T-helper 2 cell treated with Interferon-gamma antibody and Interleukin-4, amounts not matched to agents 5 μg/mL and 100 μg/mL, for 36 hours (primary cell): ENCODE results near the gene PPFIBP2.

ENCODE experiments used
- DNase-seq: peaks from one replicate; pipeline ENCODE4 v3.0.0; 2021; ENCODE audit warnings: low spot score
- H3K27ac Mint-ChIP-seq: one replicate; pipeline ENCODE4 v1.8.0; 2021; ENCODE audit warnings: mild to moderate bottlenecking, mixed read lengths
- H3K27me3 Mint-ChIP-seq: one replicate; pipeline ENCODE4 v1.8.0; 2021; ENCODE audit warnings: low read depth, mixed read lengths
- H3K36me3 Mint-ChIP-seq: one replicate; pipeline ENCODE4 v1.8.0; 2021; ENCODE audit warnings: low read depth, mixed read lengths
- H3K4me1 Mint-ChIP-seq: one replicate; pipeline ENCODE4 v1.8.0; 2021; ENCODE audit warnings: low read depth, mixed read lengths
- H3K4me3 Mint-ChIP-seq: one replicate; pipeline ENCODE4 v1.8.0; 2022; ENCODE audit warnings: mild to moderate bottlenecking, moderate library complexity, mixed read lengths
- H3K9me3 Mint-ChIP-seq: one replicate; pipeline ENCODE4 v1.8.0; 2021; ENCODE audit warnings: mixed read lengths

Gene PPFIBP2

DNA sequence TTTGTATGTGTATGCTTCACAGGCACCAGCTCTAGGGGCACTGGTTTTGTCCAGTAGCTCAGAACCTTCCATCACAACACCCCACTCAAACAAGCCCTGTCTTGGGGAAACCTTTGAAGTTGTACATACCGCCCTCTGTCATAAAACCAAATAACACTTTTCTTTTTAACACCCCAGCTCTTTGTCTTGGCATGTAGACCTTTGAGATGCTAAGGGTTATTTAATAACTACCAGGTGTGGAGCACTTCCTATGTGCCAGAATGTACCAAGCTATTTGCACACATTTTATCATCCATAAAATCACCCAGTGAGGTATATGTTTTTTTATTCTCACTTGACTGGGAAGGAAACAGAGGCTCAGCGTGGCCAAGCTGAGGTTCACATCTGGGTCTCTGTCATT is 108.9 kb downstream of the PPFIBP2 start:
- no peaks in the 10 kb centered on the region for H3K9me3 Mint-ChIP-seq
- no peak overlapping the region for H3K27ac Mint-ChIP-seq
- H3K4me3 Mint-ChIP-seq: no peak overlapping the region
- no peaks in the 10 kb centered on the region for H3K36me3 Mint-ChIP-seq
- no peaks in the 10 kb centered on the region for H3K27me3 Mint-ChIP-seq
- DNase-seq: no peak
- no peaks in the 10 kb centered on the region for H3K4me1 Mint-ChIP-seq

DNA sequence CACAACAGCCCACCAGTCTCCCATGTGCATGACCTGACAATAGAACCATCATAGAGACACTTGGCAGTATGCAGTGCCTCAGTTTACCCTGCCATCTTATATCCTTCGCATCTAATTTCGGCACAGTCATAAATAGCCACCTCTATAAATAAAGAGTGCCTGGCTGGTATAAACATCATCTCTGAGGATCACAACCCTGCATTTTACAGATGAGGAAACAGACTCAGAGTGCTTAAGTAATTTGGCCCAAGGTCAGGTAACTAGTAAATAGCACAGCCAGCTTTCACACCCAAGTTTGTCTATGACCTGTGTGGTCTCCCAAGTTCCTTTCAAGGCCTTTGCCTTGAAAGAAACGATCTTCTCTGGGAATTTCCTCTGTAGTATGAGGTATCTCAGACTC is 114.9 kb downstream of the PPFIBP2 start:
- DNase-seq: no peak
- no peaks in the 10 kb centered on the region for H3K9me3 Mint-ChIP-seq
- no peak overlapping the region for H3K27ac Mint-ChIP-seq
- no peaks in the 10 kb centered on the region for H3K4me1 Mint-ChIP-seq
- no peaks in the 10 kb centered on the region for H3K27me3 Mint-ChIP-seq
- H3K36me3 Mint-ChIP-seq: no peaks in the 10 kb centered on the region
- H3K4me3 Mint-ChIP-seq: no peak overlapping the region

DNA sequence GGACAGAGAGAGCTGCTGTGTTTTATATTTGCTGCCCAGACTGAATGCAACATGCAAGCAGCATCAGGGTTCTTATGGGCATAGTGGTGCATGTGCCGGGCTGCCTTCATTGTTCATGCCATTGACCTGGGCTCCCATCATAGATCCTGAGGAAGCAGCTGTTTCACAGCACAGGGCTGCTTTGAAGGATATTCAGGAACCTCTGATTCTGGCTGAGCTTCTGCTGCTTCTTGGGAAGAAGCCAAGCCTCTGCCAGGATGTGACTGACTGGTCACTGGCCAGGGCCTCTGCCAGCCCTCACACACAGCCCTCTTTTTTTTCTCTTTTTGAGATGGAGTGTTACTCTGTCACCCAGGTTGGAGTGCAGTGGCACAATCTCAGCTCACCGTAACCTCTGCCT is 116.2 kb downstream of the PPFIBP2 start:
- DNase-seq: no peak
- Mint-ChIP-seq H3K27ac (no peak overlapping the region), H3K4me1 (no peaks in the 10 kb centered on the region), H3K9me3 (no peaks in the 10 kb centered on the region), H3K36me3 (no peaks in the 10 kb centered on the region), H3K4me3 (no peak overlapping the region), H3K27me3 (no peaks in the 10 kb centered on the region)

DNA sequence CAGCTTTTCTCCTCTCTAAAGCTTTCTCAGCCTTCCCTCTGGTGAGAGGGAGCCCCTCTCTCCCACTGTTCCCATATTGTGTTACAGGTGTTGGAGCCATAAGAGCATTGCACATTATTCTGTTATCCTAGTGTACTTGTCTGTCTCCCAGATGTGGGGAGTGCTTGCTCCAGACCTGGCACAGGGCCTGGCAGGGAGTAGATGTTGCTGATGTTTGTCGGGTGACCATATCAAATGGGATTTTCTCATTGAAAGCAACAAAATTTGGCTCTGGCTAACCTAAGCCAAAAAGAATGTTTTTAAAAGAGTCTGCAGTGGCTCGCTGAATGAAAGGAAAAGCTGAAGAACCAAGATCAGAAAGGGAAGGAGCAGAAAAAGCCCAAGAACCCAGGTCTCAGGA is 118.4 kb downstream of the PPFIBP2 start:
- DNase-seq: no peak
- H3K27ac Mint-ChIP-seq: no peak overlapping the region
- H3K9me3 Mint-ChIP-seq: no peaks in the 10 kb centered on the region
- no peak overlapping the region for H3K4me3 Mint-ChIP-seq
- H3K36me3 Mint-ChIP-seq: no peaks in the 10 kb centered on the region
- H3K4me1 Mint-ChIP-seq: no peaks in the 10 kb centered on the region
- H3K27me3 Mint-ChIP-seq: no peaks in the 10 kb centered on the region

DNA sequence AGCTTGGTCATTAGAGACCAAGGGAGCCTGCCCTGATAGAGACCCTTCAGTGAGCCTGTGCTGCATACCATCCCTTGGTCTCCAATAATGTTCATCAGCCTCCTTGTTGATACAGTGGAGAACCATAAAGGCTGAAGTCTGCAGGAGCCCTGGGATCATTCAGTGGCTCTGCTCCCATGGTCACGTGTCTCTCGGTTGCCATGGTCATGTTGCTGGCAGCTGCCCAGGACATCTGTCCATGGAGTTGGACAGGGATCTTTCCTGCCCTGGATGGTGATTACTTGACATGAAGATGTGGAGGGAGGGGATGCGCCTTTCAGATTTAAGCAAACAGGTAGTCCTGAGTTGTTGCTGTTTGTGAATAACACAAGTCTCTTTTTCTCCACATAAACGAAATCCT is 121.3 kb downstream of the PPFIBP2 start:
- H3K36me3 Mint-ChIP-seq: no peaks in the 10 kb centered on the region

DNA sequence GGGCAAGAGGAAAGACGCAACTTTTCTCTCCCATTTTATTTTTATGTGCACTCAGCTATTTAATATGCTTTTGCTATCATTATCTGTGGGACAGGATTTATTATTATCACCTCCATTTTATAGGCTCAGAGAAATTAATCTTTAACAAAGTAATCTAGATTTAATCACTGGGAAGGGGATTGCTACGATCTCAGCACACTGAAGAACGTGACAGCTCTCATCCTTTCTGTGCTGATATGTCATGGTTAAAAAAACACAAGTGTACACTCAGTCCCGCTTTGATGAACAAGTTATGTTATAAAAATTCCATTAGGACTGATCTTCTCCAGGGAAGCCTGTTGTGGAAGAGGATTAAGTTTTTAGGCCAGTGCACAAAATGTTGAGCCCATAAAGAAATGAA is 121.9 kb downstream of the PPFIBP2 start:
- Mint-ChIP-seq H3K4me3 (no peak overlapping the region), H3K27me3 (no peaks in the 10 kb centered on the region), H3K9me3 (no peaks in the 10 kb centered on the region), H3K27ac (no peak overlapping the region), H3K4me1 (no peaks in the 10 kb centered on the region), H3K36me3 (no peaks in the 10 kb centered on the region)
- DNase-seq: no peak

More for the DNA sequence above, 121.3 kb downstream of the PPFIBP2 start:
- no peak for DNase-seq
- no peaks in the 10 kb centered on the region for H3K27me3 Mint-ChIP-seq
- H3K27ac Mint-ChIP-seq: no peak overlapping the region
- H3K4me1 Mint-ChIP-seq: no peaks in the 10 kb centered on the region
- no peaks in the 10 kb centered on the region for H3K9me3 Mint-ChIP-seq
- no peak overlapping the region for H3K4me3 Mint-ChIP-seq

DNA sequence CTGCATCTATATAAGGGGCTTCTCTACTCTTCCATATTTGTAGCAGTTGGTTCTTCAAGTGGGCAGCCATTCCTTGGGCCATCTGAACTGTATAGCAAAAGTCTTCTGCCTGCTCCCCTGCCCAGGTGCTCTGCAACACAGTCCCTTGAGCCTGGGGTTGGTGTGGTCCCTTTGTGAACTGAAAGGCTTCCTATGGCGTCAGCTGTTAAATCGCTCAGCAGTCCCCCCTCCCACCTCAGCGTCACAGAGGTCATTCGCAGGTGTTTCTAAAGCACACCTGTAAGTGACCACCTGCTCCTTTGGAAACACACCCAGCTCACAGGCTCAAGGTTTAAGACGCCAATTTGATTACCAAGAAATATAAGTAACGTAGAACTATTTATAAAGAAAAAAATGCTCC is 122.6 kb downstream of the PPFIBP2 start:
- no peak overlapping the region for H3K4me3 Mint-ChIP-seq
- H3K27ac Mint-ChIP-seq: no peak overlapping the region

DNA sequence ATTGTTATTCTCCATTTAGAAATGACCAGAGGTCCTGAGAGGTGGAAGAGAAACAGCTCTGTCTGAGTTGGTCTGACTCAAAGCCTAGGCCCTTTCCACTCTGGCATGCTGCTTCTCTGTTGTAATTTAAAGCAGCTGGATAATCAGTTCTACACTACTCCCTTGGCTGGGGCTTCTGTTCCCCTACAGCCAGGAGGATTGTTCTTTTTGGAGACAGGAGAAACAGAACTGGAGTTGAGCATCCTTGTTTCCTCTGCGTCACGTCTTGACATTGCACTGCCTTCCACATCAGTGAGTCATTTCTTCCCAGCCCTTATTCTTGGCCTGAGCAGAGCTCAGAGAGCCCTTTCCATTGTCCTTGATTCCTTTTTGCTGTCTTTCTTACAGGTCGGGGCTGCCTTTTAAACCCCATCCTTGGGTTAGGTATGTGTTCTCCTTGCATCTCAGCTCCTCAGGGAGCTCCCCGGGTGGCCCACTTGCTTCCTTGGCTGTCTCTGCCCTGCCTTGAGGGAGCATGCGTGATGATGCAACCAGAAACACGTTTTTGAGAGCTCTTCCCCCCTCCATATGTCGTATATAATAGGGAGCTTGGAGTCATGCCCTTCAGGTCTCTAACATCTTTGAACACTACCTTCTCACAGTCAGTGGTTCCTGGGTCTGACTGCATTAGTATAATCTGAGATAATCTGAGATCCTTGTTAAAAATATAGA is 123.8 kb downstream of the PPFIBP2 start:
- Mint-ChIP-seq H3K9me3 (no peaks in the 10 kb centered on the region), H3K27me3 (no peaks in the 10 kb centered on the region), H3K4me1 (no peaks in the 10 kb centered on the region), H3K27ac (no peak overlapping the region), H3K36me3 (no peaks in the 10 kb centered on the region), H3K4me3 (no peak overlapping the region)
- no peak for DNase-seq

More for the DNA sequence above, 122.6 kb downstream of the PPFIBP2 start:
- Mint-ChIP-seq H3K36me3 (no peaks in the 10 kb centered on the region), H3K9me3 (no peaks in the 10 kb centered on the region), H3K4me1 (no peaks in the 10 kb centered on the region), H3K27me3 (no peaks in the 10 kb centered on the region)
- no peak for DNase-seq

DNA sequence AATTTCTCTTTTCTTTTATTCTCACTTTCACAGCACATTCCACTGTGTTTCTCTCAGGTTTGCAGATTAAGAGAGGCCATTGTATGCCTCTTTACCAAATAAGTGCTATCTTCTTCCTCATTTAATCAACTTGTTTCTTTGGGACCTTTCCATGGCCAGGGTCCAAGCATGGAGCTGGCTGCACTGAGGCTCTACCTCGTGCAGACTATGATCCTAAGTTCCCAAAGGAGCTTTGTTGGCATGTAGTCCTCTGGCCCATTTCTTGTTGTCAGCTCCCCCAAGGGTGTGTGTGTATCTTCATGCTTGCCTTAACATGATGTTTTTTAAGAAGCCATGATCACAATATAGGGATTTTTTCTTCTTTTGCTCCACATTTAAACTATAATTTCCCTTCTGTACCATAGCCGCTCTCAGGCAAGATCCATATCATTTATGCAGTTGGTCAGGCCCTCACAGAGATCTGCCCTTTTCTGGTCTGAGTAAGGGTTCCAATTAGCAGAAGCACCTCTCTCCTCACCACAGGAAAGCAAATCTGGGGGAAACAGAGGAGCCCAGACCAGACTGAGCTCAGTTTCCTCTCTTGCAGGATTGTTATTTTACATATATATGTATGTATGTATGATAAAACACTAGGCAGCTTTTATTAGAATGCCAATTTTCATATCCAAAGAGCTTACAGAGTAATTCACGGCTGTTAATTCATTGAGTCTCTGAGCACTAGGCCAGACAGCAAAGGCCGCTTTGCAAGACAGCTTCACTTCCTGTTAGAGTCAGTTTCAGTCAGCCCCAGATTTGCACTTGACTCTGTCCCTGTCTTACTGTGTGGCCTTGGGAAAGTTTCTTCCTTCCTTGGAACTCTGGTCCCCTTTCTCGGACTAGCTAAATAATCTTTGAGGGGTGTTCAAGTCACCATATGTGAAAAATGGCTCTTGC is 125.2 kb downstream of the PPFIBP2 start:
- H3K9me3 Mint-ChIP-seq: no peaks in the 10 kb centered on the region
- H3K4me1 Mint-ChIP-seq: no peaks in the 10 kb centered on the region
- H3K27ac Mint-ChIP-seq: no peak overlapping the region
- no peak overlapping the region for H3K4me3 Mint-ChIP-seq
- no peaks in the 10 kb centered on the region for H3K36me3 Mint-ChIP-seq
- no peaks in the 10 kb centered on the region for H3K27me3 Mint-ChIP-seq
- no peak for DNase-seq

DNA sequence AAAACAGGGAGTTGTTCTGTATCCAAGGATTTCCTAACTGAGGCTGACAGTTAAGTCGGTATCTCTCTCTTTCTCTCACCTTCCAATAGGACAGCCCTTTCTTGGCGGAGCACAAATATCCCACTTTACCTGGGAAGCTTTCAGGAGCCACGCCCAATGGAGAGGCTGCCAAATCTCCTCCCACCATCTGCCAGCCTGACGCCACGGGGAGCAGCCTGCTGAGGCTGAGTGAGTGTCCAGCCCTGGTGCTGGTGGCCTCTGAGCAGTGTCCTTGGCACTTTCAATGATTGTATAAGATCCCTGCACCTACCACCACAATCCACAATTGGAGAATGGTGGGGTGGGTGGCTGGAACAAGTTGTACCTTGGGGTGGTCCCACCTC is 125.8 kb downstream of the PPFIBP2 start:
- Mint-ChIP-seq H3K27me3 (no peaks in the 10 kb centered on the region), H3K4me3 (no peak overlapping the region), H3K36me3 (no peaks in the 10 kb centered on the region), H3K9me3 (no peaks in the 10 kb centered on the region), H3K4me1 (no peaks in the 10 kb centered on the region), H3K27ac (no peak overlapping the region)
- no peak for DNase-seq

DNA sequence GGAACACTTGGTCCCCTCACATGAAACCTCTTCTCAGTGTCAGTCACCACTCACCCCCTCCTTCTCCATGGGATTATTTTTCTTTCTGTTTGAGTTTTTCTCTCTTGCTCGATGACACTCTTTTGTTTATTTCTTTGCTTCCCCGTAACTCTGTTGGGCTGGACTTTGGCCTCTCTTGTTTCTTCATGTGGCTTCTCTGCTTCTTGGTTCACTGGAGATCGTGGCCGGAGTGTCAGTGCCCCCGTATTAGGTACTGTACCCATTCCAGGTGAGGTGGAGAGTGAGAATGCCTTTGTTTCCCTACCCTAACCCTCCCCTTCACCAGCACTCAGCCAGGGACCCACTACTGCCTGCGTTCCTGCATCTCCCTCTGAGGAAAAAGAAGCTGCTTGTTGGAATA is 127.0 kb downstream of the PPFIBP2 start:
- H3K27me3 Mint-ChIP-seq: no peaks in the 10 kb centered on the region
- no peaks in the 10 kb centered on the region for H3K4me1 Mint-ChIP-seq
- no peak overlapping the region for H3K4me3 Mint-ChIP-seq
- no peak overlapping the region for H3K27ac Mint-ChIP-seq
- H3K9me3 Mint-ChIP-seq: no peaks in the 10 kb centered on the region
- H3K36me3 Mint-ChIP-seq: no peaks in the 10 kb centered on the region
- no peak for DNase-seq

DNA sequence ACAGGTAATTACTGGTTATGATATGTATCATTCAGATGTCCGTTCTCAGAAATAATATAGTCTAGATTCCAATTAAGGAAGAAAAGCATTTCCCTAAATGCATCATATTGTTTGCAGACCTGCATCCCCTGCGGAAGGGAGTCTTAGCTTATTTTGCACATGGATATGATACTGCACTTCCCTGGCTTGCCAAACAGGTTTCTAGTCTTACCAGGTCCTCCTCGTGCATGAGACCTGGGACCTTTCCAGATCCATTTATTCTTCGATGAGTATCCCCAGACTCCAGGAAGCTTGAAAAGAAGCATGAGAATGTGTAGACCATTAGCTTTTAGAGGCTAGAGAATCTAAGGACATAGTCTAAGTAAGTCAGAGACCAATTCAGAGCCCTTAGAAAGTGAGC is 128.9 kb downstream of the PPFIBP2 start:
- Mint-ChIP-seq H3K9me3 (no peaks in the 10 kb centered on the region), H3K4me1 (no peaks in the 10 kb centered on the region), H3K4me3 (no peak overlapping the region), H3K36me3 (no peaks in the 10 kb centered on the region), H3K27me3 (no peaks in the 10 kb centered on the region), H3K27ac (no peak overlapping the region)
- DNase-seq: no peak

DNA sequence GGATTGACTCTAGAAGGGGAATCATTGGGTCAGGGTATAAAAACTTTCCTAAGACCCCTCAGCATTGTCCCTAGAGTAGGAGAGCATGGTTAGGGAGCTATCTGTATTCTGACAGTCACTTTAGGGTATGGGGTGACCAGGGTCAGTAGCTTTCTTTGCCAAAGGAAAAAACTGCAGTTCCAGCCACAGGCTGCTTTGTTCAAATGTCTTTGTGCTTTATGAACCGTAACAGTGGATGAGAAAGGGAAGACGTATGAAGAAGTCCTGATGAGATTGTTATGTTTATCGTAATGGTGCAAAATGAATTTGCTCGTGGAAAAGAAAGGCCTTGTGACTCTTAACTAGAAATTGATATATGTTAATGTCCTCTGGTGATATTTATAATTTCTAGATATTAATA is 129.5 kb downstream of the PPFIBP2 start:
- H3K27ac Mint-ChIP-seq: no peak overlapping the region
- H3K9me3 Mint-ChIP-seq: no peaks in the 10 kb centered on the region
- H3K4me1 Mint-ChIP-seq: no peaks in the 10 kb centered on the region
- no peaks in the 10 kb centered on the region for H3K36me3 Mint-ChIP-seq
- no peak for DNase-seq
- no peak overlapping the region for H3K4me3 Mint-ChIP-seq
- H3K27me3 Mint-ChIP-seq: no peaks in the 10 kb centered on the region

DNA sequence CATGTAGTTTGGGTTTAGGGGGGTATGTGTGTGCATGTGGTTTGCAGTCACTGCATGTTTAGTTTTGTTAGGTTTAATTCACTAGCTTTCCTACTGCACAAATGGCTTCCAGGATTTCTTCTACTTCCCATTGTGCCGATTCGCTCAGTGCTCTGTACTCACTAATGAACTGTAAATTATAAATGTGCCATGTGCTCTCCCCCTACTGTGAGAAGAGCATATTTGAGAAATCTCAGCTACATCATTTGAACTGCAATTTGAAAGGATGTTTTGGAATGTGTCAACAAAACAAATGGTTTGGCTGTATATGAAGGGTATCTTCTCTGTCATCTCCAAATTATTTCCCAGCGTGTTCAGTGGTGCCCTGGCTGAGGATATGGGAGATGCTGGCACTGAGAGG is 131.4 kb downstream of the PPFIBP2 start:
- Mint-ChIP-seq H3K4me3 (no peak overlapping the region), H3K9me3 (no peaks in the 10 kb centered on the region), H3K36me3 (no peaks in the 10 kb centered on the region), H3K27me3 (no peaks in the 10 kb centered on the region), H3K27ac (no peak overlapping the region), H3K4me1 (no peaks in the 10 kb centered on the region)
- no peak for DNase-seq
